Neural crest cell (in vitro differentiated cells): ENCODE results near the gene PAX8. TPM values are rescaled to one million over a fixed set of nuclear protein-coding genes. Genes with fewer than 3 reads are reported as not detected.
"Not testable (repeated sequence)": the region's sequence is repeated elsewhere in the genome, so short reads cannot be mapped to it uniquely, and the experiment has no call there.

Source experiments
- DNase-seq: peaks from one replicate; pipeline ENCODE4 v3.0.0; 2021; ENCODE audit warnings: low read depth, mixed read lengths, low spot score
- H3K27ac Mint-ChIP-seq: one replicate; pipeline ENCODE4 v1.8.0; 2021; ENCODE audit warnings: mild to moderate bottlenecking, mixed read lengths; ENCODE audit not compliant: unreplicated experiment
- H3K27me3 Mint-ChIP-seq: 2 replicates; pipeline ENCODE4 v1.8.0; 2021; ENCODE audit warnings: low read depth, mild to moderate bottlenecking, mixed read lengths
- H3K36me3 Mint-ChIP-seq: 2 replicates; pipeline ENCODE4 v1.8.0; 2021; ENCODE audit warnings: low read depth, mild to moderate bottlenecking, mixed read lengths
- H3K4me1 Mint-ChIP-seq: 2 replicates; pipeline ENCODE4 v1.8.0; 2021; ENCODE audit warnings: mixed read lengths
- H3K4me3 Mint-ChIP-seq: one replicate; pipeline ENCODE4 v1.8.0; 2021; ENCODE audit warnings: mild to moderate bottlenecking, mixed read lengths
- H3K9me3 Mint-ChIP-seq: 2 replicates; pipeline ENCODE4 v1.8.0; 2021; ENCODE audit warnings: mixed read lengths
- total RNA-seq: library from RNA; stranded (reverse); gene quantifications from 2 replicates; pipeline ENCODE4 v1.2.1, GENCODE V29; 2021
- TF ChIP-seq, protein P1 (sequence below): fragments of 200-600 bp; sonication (generic); conservative IDR thresholded peaks from 2 replicates; pipeline ENCODE4 v1.5.0; 2021; ENCODE audit warnings: antibody characterized with exemption, mild to moderate bottlenecking

PAX8 gene
- total RNA-seq, 1 donor from 2014 or later, result 0.49 TPM

DNA sequence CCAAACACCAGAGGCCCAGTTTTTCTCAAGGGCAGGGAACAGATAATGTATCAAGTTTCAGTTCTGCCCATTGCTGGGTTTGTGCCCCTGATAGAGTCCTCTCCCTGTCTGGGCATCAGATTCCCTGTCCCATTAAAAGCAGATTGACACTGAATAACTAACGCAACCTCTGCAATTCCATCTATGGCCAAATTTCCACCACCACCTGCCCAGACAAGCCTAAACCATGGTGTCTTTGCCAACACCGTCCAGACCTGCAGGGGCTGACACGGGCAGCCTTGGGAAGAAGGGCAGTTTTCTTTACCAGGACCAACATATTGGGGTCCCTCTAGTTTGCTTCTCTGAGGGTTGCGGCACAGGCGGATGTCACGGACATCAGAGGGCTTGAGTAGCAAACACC, 26.4 kb upstream of the PAX8 start:
- Mint-ChIP-seq H3K9me3 (no peaks in the 10 kb centered on the region), H3K4me3 (peak overlapping the region; percentile 62), H3K36me3 (peaks cover 3% of the 10 kb centered on the region), H3K27ac (peak overlapping the region; percentile 92), H3K27me3 (peaks cover 3% of the 10 kb centered on the region), H3K4me1 (peaks cover 52% of the 10 kb centered on the region)
- DNase-seq, result no peak
- TF ChIP-seq, protein P1, sequence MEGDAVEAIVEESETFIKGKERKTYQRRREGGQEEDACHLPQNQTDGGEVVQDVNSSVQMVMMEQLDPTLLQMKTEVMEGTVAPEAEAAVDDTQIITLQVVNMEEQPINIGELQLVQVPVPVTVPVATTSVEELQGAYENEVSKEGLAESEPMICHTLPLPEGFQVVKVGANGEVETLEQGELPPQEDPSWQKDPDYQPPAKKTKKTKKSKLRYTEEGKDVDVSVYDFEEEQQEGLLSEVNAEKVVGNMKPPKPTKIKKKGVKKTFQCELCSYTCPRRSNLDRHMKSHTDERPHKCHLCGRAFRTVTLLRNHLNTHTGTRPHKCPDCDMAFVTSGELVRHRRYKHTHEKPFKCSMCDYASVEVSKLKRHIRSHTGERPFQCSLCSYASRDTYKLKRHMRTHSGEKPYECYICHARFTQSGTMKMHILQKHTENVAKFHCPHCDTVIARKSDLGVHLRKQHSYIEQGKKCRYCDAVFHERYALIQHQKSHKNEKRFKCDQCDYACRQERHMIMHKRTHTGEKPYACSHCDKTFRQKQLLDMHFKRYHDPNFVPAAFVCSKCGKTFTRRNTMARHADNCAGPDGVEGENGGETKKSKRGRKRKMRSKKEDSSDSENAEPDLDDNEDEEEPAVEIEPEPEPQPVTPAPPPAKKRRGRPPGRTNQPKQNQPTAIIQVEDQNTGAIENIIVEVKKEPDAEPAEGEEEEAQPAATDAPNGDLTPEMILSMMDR, result no peak

GRCh38 chr2:113304702-113305101, 26.0 kb upstream of the PAX8 start:
- Mint-ChIP-seq H3K27me3 (peaks cover 3% of the 10 kb centered on the region), H3K4me1 (peaks cover 52% of the 10 kb centered on the region), H3K27ac (peak overlapping the region; percentile 92), H3K4me3 (no peak overlapping the region), H3K36me3 (peaks cover 3% of the 10 kb centered on the region), H3K9me3 (no peaks in the 10 kb centered on the region)
- no peak for DNase-seq
- TF ChIP-seq, protein P1, result no peak

GRCh38 chr2:113302216-113302980, 23.7 kb upstream of the PAX8 start:
- H3K36me3 Mint-ChIP-seq, DNase-seq, H3K27ac Mint-ChIP-seq, H3K9me3 Mint-ChIP-seq, H3K4me3 Mint-ChIP-seq, H3K27me3 Mint-ChIP-seq: not testable (repeated sequence)
- peaks cover 35% of the 10 kb centered on the region for H3K4me1 Mint-ChIP-seq

DNA sequence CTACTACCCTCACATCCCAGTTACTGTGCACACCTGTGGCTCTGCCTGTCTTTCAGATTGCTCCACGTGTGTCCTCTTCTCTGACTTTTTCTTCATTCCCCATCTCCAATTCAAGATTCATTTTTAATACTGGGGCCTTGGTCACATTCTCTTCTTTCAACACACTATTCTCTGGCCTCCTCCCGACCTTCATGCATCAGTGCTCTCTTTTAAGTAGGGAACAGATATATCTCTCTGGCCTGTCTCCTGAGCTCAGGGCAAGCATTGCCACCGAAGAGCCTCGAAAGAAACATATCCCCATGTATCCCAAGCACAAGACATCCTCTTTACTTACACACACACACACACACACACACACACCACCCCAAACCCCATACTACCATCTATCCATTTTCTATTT, 21.6 kb upstream of the PAX8 start:
- Mint-ChIP-seq H3K9me3 (peaks cover 12% of the 10 kb centered on the region), H3K4me3 (no peak overlapping the region), H3K27me3 (peaks cover 8% of the 10 kb centered on the region), H3K36me3 (no peaks in the 10 kb centered on the region), H3K27ac (no peak overlapping the region), H3K4me1 (peaks cover 18% of the 10 kb centered on the region)
- no peak for DNase-seq
- TF ChIP-seq, protein P1, result no peak

- no peak for DNase-seq
- H3K4me3 Mint-ChIP-seq, result no peak overlapping the region
- no peaks in the 10 kb centered on the region for H3K4me1 Mint-ChIP-seq
- TF ChIP-seq, protein P1, result no peak
- peaks cover 20% of the 10 kb centered on the region for H3K27me3 Mint-ChIP-seq
- H3K36me3 Mint-ChIP-seq, result no peaks in the 10 kb centered on the region
- no peak overlapping the region for H3K27ac Mint-ChIP-seq
- peaks cover 15% of the 10 kb centered on the region for H3K9me3 Mint-ChIP-seq
Measured at GRCh38 chr2:113298176-113298575, 19.5 kb upstream of the PAX8 start.

GRCh38 chr2:113297590-113297989, 18.9 kb upstream of the PAX8 start:
- H3K36me3 Mint-ChIP-seq, H3K4me3 Mint-ChIP-seq, H3K4me1 Mint-ChIP-seq, H3K27ac Mint-ChIP-seq: not testable (repeated sequence)
- TF ChIP-seq, protein P1, result peak; percentile 15
- Mint-ChIP-seq H3K9me3 (peaks cover 15% of the 10 kb centered on the region), H3K27me3 (peaks cover 26% of the 10 kb centered on the region)
- peak; percentile 44 for DNase-seq
